GM12874 (cell line): ENCODE results near the gene RNF113B.

Experiments
- CTCF ChIP-seq: IDR thresholded peaks from 2 replicates; pipeline ENCODE4 v1.5.1; 2011; ENCODE audit warnings: low read depth, mild to moderate bottlenecking, control low read depth, low read length, moderate library complexity; ENCODE audit not compliant: insufficient read depth

RNF113B gene

GRCh38 chr13:98133946-98134345, 43.1 kb downstream of the RNF113B start:
- no peak for TF ChIP-seq CTCF

- no peak for TF ChIP-seq CTCF
These were observed 47.9 kb downstream of the RNF113B start for GRCh38 chr13:98129059-98129746.
